HL-60 (cell line): Measurements from ENCODE around the gene OPN1MW3.

Experiments
- CTCF ChIP-seq: IDR thresholded peaks from one replicate; pipeline ENCODE4 v1.5.1; 2011; ENCODE audit warnings: low read length, control low read depth, inconsistent platforms; ENCODE audit not compliant: insufficient read depth
- GABPA ChIP-seq: IDR thresholded peaks from 2 replicates; pipeline ENCODE4 v1.6.1; 2012; ENCODE audit warnings: low read depth
- POLR2AphosphoS5 ChIP-seq: IDR thresholded peaks from 2 replicates; pipeline ENCODE4 v1.6.1; 2012; ENCODE audit warnings: low read depth

- TF ChIP-seq GABPA (no peak), CTCF (no peak), POLR2AphosphoS5 (no peak)
These were observed 46.1 kb downstream of the OPN1MW3 start for GRCh38 chrX:154303476-154303875.
